Epithelial cell of prostate (primary cell): ENCODE data around the gene HMGCL.
"Not testable (repeated sequence)": the region's sequence is repeated elsewhere in the genome, so short reads cannot be mapped to it uniquely, and the experiment has no call there.

ENCODE experiments used
- DNase-seq: peaks from one replicate; pipeline ENCODE4 v3.0.0-alpha.2; 2011; ENCODE audit warnings: low read depth, low spot score
- H3K27ac ChIP-seq: fragments of 450-650 bp; 2 replicates; pipeline ENCODE4 v1.5.1; 2017; ENCODE audit warnings: mild to moderate bottlenecking

The HMGCL gene

DNA sequence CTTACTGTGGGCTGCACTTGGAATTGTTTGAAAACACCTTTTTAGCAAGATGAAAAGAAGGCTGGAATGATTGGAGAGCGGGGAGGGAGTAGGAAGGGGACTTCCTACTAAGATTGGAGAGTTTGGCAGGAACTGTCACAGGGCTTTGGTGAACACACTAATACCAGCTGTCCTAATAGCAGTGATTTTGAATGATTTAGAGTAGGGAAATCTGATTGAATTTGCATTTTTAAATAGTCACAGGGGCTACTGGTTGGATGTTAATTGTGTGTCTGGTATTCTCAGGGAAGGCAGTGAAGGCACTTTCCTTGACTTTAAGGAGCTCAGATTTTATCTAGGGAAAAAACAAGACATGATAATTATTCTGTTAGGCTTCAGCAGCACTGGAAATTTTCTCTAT, 2.5 kb upstream of the HMGCL start:
- DNase-seq: no peak
- H3K27ac ChIP-seq: no peak overlapping the region

- DNase-seq, H3K27ac ChIP-seq: not testable (repeated sequence)
Measured at GRCh38 chr1:23826590-23826989, 1.4 kb upstream of the HMGCL start.

DNA sequence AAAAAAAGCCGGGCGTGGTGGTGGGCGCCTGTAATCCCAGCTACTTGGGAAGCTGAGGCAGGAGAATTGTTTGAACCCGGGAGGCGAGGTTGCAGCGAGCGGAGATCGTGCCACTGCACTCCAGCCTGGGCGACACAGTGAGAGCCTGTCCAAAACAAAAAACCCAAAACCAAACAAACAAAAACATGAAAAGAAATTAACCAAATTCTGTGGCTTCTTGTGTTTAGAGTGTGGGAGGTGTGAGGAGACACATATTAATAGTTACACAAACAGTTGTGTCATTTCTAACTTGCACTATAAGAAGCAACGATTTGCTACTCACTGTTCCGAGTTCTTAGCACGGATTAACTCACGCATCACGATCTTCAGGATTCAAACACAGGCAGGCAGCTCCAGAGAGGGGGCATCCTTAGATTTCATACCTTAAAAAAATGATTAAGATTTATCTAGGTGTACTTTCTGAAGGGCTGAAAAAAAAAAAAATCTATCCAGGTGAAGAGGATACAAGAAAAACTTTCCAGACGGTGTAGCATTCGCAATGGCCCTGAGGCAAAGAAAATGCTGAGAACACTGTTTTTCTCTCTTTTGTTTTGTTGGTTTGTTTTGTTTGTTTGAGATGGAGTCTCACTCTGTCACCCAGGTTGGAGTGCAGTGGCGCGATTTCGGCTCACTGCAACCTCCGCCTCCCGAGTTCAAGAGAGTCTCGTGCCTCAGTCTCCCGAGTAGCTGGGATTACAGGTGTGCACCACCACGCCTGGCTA, 713 bp upstream of the HMGCL start:
- no peak for DNase-seq
- peak overlapping the region; percentile 63 for H3K27ac ChIP-seq

GRCh38 chr1:23824711-23825075, 536 bp downstream of the HMGCL start:
- H3K27ac ChIP-seq: peak overlapping the region; percentile 63
- no peak for DNase-seq

- no peak overlapping the region for H3K27ac ChIP-seq
- DNase-seq: no peak
Measured at GRCh38 chr1:23823767-23824166, 1.5 kb downstream of the HMGCL start.

DNA sequence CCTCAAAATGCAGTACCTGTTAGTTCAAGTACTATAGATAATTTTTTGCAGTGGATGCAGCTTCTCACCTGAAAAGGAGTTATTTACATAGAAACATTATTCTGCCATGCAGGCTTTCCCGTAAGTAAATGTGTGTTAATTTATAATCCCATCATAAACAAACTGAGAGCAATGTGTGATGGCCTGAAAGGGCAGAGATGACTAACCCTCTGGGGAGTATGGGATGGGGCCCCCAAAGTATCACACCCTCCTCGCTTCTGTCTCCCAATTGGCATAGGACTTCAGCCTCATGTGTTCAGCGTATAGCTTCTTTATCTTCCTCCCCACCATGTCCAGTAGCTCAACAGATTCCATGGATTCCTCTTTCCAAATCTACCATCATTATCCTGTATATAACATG, 7.6 kb downstream of the HMGCL start:
- no peak overlapping the region for H3K27ac ChIP-seq
- DNase-seq: no peak

DNA sequence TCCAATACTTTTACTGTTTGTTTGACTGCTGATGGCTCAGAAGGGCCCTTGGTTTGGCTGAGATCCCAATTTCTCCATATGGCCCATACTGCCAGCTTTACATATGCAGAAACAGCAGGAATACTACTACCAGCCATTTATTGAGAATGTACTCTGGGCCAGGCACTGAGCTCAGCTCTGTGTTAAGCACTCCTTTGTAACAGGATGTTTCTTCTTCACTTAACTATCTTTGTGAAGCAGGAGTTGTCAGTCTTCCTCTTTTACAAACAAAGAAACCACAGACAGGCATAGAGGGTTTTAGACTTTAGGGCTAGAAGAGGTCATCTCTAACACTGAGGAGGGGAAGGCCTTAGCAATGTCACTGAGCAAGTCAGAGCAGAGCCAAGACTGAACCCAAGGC, 8.3 kb downstream of the HMGCL start:
- DNase-seq: no peak
- H3K27ac ChIP-seq: no peak overlapping the region

- no peak overlapping the region for H3K27ac ChIP-seq
- DNase-seq: no peak
Measured at GRCh38 chr1:23816361-23816760, 8.9 kb downstream of the HMGCL start.

DNA sequence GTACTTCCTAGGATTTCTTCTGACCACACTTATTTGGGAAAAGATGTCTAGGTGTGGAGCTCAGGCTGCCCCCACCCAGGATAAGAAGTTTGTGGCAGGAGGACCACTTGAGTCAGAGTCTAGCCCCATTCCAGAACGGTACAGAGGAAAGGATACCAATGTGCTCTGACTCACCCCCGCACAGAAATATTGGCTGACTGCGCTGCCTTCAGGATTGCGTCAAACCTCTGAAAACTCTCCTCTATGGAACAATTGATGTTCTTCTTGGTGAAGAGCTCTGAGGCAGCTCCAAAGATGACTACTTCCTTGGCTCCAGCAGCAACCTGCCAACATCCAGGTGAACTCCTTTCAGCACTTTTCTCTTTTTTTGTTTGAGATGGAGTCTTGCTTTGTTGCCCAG, 11.2 kb downstream of the HMGCL start:
- no peak overlapping the region for H3K27ac ChIP-seq
- no peak for DNase-seq

GRCh38 chr1:23810818-23811540, 14.2 kb downstream of the HMGCL start:
- H3K27ac ChIP-seq: peak overlapping the region; percentile 9
- no peak for DNase-seq

DNA sequence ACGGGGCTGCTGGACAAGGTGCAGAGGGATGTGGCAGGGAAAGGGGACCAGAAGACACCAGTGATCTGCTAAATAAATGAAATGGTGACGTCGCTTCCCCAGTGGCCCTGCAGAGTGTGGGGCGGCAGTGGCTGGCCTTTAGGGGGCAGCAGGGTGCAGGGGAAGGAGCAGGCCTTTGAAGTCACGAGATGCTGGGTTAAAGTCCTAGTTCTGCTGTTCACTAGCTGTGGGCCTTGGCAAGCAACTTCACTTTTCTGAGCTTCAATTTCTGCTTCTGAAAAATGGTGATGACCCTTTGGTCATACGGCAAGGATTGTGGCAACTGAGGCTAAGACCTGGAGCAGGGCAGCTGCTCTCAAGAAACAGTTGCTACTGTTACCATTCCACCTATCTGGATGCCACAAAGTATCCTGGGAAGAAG, 15.5 kb downstream of the HMGCL start:
- H3K27ac ChIP-seq: peak overlapping the region; percentile 9
- DNase-seq: no peak

DNA sequence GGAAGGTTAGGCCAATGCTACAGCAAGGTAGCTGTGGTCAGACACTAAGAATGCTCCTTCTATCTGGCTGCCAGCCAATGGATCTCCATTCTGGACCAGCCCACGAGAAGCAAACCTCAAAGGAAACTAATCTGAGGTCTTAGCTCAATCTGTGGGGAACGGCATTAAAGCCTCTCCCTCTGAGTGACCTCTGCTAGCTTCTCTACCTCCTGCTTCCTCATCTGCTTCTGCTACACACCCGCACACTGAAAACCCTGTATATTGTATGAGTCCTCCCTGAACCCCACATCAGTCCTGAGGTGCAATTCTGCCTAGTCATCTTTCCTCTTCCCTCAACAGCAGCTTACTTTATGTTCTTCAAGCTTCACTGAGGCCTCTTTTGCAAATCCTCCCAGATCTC, 17.8 kb downstream of the HMGCL start:
- no peak for DNase-seq
- no peak overlapping the region for H3K27ac ChIP-seq

GRCh38 chr1:23806280-23806679, 18.9 kb downstream of the HMGCL start:
- no peak overlapping the region for H3K27ac ChIP-seq
- no peak for DNase-seq

GRCh38 chr1:23805025-23805424, 20.2 kb downstream of the HMGCL start:
- DNase-seq: no peak
- no peak overlapping the region for H3K27ac ChIP-seq

DNA sequence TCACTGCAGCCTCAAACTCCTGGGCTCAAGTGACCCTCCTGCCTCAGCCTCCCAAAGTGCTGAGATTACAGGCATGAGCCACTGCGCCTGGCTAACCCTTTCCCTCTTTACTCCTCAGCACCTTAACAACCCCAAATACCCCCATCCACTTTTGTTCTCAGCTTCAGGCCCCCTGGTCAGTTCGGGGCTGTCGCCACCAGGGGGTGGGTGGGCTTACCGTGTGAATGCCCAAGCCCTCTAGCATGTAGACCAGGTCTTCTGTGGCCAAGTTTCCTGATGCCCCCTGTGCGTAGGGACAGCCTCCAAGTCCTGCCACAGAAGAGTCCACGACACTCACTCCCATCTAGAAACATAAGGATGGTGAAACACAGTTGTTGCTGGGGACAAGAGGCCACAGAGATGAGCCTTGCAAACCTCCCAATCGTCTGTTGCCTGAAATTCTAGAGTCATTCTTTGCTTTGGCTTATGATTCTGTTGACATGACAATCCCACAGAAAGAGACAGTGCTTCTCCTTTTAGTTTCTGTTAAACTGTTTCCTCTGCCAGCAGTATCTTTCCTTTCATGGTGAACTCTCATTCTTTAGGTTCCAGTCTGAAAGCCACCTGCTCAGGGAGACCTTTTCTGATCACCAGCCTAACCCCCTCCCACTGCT, 20.9 kb downstream of the HMGCL start:
- H3K27ac ChIP-seq: no peak overlapping the region
- DNase-seq: no peak

DNA sequence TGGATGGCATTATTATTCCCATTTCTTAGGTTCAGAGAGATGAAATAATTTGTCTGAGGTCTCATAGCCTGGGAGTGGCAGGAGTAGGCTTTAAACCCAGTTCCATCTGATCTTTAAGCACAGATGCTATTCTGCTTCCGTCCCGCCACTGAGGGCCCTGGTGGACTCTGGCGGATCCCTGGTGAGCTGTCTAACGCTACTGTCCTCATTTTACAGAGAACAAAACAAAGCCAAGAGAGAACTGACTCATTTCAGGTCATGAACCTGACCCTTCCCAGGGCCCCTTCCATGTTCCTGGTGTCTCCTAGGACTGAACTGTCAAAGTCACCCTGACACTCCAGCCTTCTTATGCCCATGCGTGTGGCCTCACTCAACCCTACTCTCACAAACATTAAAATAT, 21.6 kb downstream of the HMGCL start:
- H3K27ac ChIP-seq: no peak overlapping the region
- DNase-seq: no peak

- not testable (repeated sequence) for DNase-seq, H3K27ac ChIP-seq
Measured at GRCh38 chr1:23802809-23803342, 22.4 kb downstream of the HMGCL start.

GRCh38 chr1:23801876-23802275, 23.4 kb downstream of the HMGCL start:
- H3K27ac ChIP-seq: peak overlapping the region; percentile 99
- DNase-seq: no peak

DNA sequence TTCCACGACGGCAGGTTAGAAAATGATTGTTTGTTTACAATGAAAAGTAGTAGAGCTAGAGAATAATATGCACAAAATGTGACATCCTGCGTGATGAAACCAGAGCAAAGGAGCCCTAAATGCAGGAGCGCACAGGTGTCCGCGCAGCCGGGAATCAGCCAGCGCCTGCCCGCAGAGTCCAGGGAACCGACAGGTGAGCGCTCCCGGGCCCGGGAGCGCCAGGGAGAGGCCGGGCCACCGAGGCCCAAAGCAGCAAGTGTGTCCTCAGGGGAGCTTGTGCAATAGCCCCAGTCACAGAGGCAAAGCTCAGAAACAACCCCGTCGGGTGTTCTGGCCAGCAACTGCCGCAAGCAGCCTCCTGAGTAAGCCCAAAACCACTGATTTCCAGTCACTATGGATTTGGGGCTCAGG, 23.9 kb downstream of the HMGCL start:
- H3K27ac ChIP-seq: peak overlapping the region; percentile 99
- DNase-seq: no peak

DNA sequence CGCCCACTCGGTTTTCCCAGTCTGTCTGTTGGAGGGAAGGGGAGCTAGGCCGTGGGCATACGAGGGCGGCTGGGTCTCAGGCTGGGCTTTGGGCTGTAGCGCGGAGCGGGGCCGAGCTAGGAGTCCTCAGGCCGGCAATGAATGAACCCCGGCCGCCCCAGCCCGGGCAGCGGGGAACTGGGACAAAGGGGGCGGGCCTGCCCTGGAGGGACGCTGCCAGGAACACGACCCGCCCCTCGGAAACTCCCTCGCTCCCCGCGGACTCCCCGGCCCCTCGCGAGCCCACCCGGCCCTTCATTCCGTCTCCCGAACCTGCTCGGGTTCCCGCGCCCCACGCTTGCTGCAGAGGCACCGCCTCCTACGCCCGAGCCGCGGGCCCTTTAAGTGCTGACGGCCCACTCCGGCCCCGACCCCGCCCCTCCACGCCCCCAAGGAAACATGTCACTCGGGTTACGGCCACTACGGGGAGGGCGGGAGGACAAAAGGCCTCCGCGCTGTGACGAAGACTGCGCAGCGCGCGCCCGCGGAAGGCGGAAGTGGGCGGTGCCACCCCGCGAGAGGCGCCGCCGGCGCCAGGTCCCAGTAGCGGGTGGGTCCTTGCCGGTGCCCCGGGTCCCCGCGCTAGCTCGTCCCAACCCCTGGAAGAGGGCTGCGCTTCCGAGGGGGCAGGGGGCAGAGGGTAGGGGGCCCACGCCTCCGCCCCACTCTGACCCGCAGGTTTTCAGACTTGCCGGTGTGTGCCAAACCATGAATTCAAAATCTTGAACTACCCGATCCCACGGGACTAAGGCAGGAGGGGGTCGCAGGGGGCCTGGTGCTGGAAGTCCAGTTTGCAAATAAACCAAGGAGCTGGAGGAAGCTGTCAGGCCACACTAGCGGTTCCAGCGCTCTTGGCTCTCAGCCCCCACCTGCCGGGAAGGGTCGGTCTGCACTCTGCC, 24.6 kb downstream of the HMGCL start, which contains the start of gene GALE:
GALE (minus strand) TSS at position 355 of the 938 bp plus-strand sequence. CDS start 1,747 bp downstream, outside the sequence.
- H3K27ac ChIP-seq: peak within 1 kb of the TSS; percentile 99
- DNase-seq: peak; percentile 79
